Stomach (tissue), 9 donors: ENCODE results near the gene FJX1. TPM values are rescaled to one million over a fixed set of nuclear protein-coding genes. Genes with fewer than 3 reads are reported as not detected.

ENCODE experiments used
- DNase-seq, 2 donors: peaks; one replicate each; pipeline versions ENCODE4 v3.0.0 to v3.0.0-alpha.2; 2013 to 2019
- H3K27ac ChIP-seq, 5 donors: fragments of 200-600 bp in 4 of 5; sonication (generic) in 4 of 5; one replicate each; pipeline ENCODE4 v1.5.1; 2013 to 2019; ENCODE audit warnings: mild to moderate bottlenecking in 1 of 5, moderate library complexity in 1 of 5
- H3K27me3 ChIP-seq, 3 donors: fragments of 200-600 bp; sonication (generic); one replicate each; pipeline ENCODE4 v1.5.1; 2017 to 2019; ENCODE audit warnings: mixed run types in 1 of 3
- H3K36me3 ChIP-seq, 4 donors: fragments of 200-600 bp; sonication (generic); 1 replicate in 3 of 4; 2 replicates in 1 of 4; pipeline ENCODE4 v1.5.1; 2016 to 2019
- H3K4me1 ChIP-seq, 4 donors: fragments of 200-600 bp; sonication (generic); one replicate each; pipeline ENCODE4 v1.5.1; 2016 to 2019
- H3K4me3 ChIP-seq, 4 donors: fragments of 200-600 bp; sonication (generic) in 3 of 4; one replicate each; pipeline ENCODE4 v1.5.1; 2016 to 2019; ENCODE audit warnings: mild to moderate bottlenecking in 1 of 4
- H3K9me3 ChIP-seq, 4 donors: fragments of 200-600 bp; sonication (generic); one replicate each; pipeline ENCODE4 v1.5.1; 2016 to 2019
- EP300 ChIP-seq: sonication (generic); formaldehyde crosslinking; IDR thresholded peaks from one replicate; pipeline ENCODE4 v1.6.1; 2017; ENCODE audit warnings: antibody characterized with exemption
- POLR2A ChIP-seq, 4 donors: fragments of 450-650 bp; IDR thresholded peaks; one replicate each; pipeline ENCODE4 v1.6.1; 2016; ENCODE audit warnings: antibody characterized with exemption in 4 of 4, control low read depth in 2 of 4, mild to moderate bottlenecking in 1 of 4, moderate library complexity in 1 of 4
- POLR2AphosphoS5 ChIP-seq, 3 donors: sonication (generic); formaldehyde crosslinking; IDR thresholded peaks; one replicate each; pipeline ENCODE4 v1.6.1; 2016; ENCODE audit warnings: antibody characterized with exemption in 3 of 3
- WGBS, 5 donors: extraction: QIAGEN DNeasy Blood & Tissue Kit in 3 of 5; methylation state at CpG; one replicate each; pipeline versions ENCODE4 v1.1.5 to v1.1.7; 2013 to 2018; 5-methylcytosine and 5-hydroxymethylcytosine counted together
- intact Hi-C: fragments of 100-400 bp; cut with DNase I; formaldehyde crosslinking; loops from one replicate; pipeline ENCODE4 v1.15.1; 2023; ENCODE audit warnings: low total_unique reads
- polyA plus RNA-seq, 3 donors: library from polyadenylated mRNA; stranded (reverse); fragments of 200-250 nt; gene quantifications; one replicate each; pipeline ENCODE4 v1.2.3, GENCODE V29; 2013
- total RNA-seq, 5 donors: library from RNA; depleted of rRNA; stranded (reverse); fragments of >200 nt; gene quantifications; one replicate each; pipeline versions ENCODE4 v1.1.0 to v1.2.3, GENCODE V29; 2014 to 2016
- TF ChIP-seq, protein P1 (sequence below), 7 experiments: fragments of 450-650 bp in 4 of 7; fragments of 200-600 bp in 3 of 7; sonication (generic) in 3 of 7; IDR thresholded peaks; one replicate each; pipeline ENCODE4 v1.5.1; 2016 to 2019; ENCODE audit warnings: antibody characterized with exemption in 7 of 7, control low read depth in 2 of 7, mild to moderate bottlenecking in 1 of 7
- donor health status: healthy with polysubstance abuse.
- donor health status: Bipolar disorder and iron deficiency.
- donor health status: healthy.

Gene FJX1
- total and polyA plus RNA-seq, 8 donors, result 0.45 to 5.2 (median 3.1) TPM; not detected in 2

DNA sequence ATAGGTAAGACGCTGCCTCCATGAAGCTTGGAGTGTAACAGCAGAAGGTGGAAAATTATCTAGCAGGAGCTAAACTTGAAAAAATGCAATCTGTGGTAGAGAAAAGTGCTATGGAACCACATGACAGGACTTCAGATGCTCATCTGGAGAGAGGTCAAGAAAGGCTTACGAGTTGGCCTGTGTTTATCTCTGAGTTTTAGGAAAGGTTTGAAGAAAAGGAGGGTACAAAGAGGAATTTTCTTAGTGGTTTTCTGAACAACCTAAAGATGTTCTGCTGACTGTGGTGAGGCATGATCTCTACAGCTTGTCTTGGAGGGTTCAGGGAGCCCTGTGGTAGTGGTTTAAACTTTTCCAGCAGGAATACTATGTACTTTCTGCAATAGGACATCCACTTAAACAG, 8.2 kb downstream of the FJX1 start:
- H3K9me3 ChIP-seq, result no peaks in the 10 kb centered on the region
- H3K4me3 ChIP-seq, result no peak overlapping the region
- H3K27ac ChIP-seq, result no peak overlapping the region
- H3K27me3 ChIP-seq, result peaks cover 0 to 64% (median 19%) of the 10 kb centered on the region in 3 donors
- WGBS, 5 donors, result 71 to 85% (median 78%) methylated on average over 2 of the region's 2 CpGs
- intact Hi-C loops, result no loop called here
- H3K36me3 ChIP-seq, result no peaks in the 10 kb centered on the region
- no peak for DNase-seq
- peaks cover 0 to 10% (median 5%) of the 10 kb centered on the region in 4 donors for H3K4me1 ChIP-seq
- TF ChIP-seq, protein P1, sequence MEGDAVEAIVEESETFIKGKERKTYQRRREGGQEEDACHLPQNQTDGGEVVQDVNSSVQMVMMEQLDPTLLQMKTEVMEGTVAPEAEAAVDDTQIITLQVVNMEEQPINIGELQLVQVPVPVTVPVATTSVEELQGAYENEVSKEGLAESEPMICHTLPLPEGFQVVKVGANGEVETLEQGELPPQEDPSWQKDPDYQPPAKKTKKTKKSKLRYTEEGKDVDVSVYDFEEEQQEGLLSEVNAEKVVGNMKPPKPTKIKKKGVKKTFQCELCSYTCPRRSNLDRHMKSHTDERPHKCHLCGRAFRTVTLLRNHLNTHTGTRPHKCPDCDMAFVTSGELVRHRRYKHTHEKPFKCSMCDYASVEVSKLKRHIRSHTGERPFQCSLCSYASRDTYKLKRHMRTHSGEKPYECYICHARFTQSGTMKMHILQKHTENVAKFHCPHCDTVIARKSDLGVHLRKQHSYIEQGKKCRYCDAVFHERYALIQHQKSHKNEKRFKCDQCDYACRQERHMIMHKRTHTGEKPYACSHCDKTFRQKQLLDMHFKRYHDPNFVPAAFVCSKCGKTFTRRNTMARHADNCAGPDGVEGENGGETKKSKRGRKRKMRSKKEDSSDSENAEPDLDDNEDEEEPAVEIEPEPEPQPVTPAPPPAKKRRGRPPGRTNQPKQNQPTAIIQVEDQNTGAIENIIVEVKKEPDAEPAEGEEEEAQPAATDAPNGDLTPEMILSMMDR (IDR thresholded peaks at IDR 0.05), result no peak
- TF ChIP-seq POLR2A (IDR thresholded peaks at IDR 0.05) (no peak), POLR2AphosphoS5 (IDR thresholded peaks at IDR 0.05) (no peak), EP300 (no peak)

DNA sequence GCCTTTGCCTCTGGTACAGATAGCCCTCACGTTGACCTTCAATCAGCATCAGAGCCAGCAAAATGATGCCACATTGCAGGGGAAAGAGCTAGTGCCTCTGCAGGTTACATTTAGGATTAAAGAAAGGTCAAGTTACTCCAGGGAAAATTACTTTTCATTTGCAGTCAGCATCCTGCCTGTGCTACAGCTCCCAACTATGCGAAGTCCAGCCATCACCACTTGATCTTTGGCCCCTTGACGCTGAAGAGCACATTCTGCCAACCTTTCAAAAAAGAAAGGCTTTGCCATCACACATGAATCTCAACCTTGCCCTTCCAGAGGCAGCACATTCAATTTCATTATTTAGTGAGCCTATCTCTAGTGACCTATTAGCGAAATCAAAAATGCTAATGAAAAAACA, 11.3 kb downstream of the FJX1 start:
- Histone ChIP-seq H3K4me1 (no peaks in the 10 kb centered on the region), H3K27ac (no peak overlapping the region), H3K27me3 (peaks cover 0 to 62% (median 19%) of the 10 kb centered on the region in 3 donors), H3K4me3 (no peak overlapping the region), H3K36me3 (no peaks in the 10 kb centered on the region), H3K9me3 (no peaks in the 10 kb centered on the region)
- WGBS, 5 donors, result 75 to 82% (median 79%) methylated on average over 4 of the region's 4 CpGs
- intact Hi-C loops, result no loop called here
- DNase-seq, result no peak
- TF ChIP-seq, protein P1 (IDR thresholded peaks at IDR 0.05), result no peak

DNA sequence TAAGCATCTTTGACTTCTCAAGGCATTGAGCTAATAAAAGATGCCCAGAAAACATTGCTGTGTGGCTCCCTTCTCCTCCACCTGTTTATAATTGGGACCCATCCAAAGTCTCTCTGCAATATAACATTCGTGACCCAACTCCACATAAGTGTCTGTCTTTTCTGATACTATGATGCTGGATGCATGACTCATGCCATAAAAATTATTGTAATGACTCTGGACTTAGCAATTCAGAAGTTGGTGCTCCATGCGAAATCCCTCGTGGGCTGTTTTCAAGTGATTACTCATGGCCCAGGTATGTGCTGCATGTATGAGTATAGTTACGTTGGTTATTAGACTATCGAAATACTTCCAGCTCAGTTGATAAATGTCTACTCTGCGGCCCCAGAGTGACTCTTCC, 11.7 kb downstream of the FJX1 start:
- Histone ChIP-seq H3K27ac (no peak overlapping the region), H3K4me1 (no peaks in the 10 kb centered on the region), H3K4me3 (no peak overlapping the region), H3K36me3 (no peaks in the 10 kb centered on the region), H3K9me3 (no peaks in the 10 kb centered on the region), H3K27me3 (peaks cover 0 to 62% (median 19%) of the 10 kb centered on the region in 3 donors)
- TF ChIP-seq POLR2AphosphoS5 (IDR thresholded peaks at IDR 0.05) (no peak), EP300 (no peak), POLR2A (IDR thresholded peaks at IDR 0.05) (no peak)
- TF ChIP-seq, protein P1 (IDR thresholded peaks at IDR 0.05), result no peak
- no peak for DNase-seq
- intact Hi-C loops, result no loop called here
- 60 to 79% (median 70%) methylated on average over 6 of the region's 6 CpGs for WGBS, 5 donors

DNA sequence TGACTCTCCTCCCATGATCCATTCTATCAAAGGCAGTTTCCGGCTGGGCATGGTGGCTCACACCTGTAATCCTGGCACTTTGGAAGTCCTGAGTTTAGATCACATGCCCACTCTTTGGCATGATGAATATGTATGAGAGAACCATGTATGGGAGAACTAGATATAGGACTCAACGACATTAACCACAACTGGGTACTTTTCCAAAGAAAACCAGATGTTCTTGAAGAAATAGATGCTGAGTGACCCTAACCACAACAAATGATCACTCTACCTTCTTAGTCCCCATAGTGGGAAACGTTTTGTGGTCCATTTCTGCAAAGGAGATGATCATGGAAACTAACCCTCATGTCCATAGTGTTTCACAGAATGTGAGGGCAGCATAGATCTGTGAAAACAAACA, 13.6 kb downstream of the FJX1 start:
- no peak for DNase-seq
- WGBS, 5 donors, result 57 to 70% (median 63%) methylated on average over 3 of the region's 3 CpGs
- no peak overlapping the region for H3K27ac ChIP-seq
- H3K36me3 ChIP-seq, result no peaks in the 10 kb centered on the region
- no peak for TF ChIP-seq EP300
- TF ChIP-seq POLR2AphosphoS5 (IDR thresholded peaks at IDR 0.05), result no peak
- TF ChIP-seq, protein P1 (IDR thresholded peaks at IDR 0.05), result no peak
- TF ChIP-seq POLR2A (IDR thresholded peaks at IDR 0.05), result no peak
- no peak overlapping the region for H3K4me3 ChIP-seq
- H3K9me3 ChIP-seq, result no peaks in the 10 kb centered on the region
- H3K4me1 ChIP-seq, result no peaks in the 10 kb centered on the region
- peaks cover 0 to 51% (median 19%) of the 10 kb centered on the region in 3 donors for H3K27me3 ChIP-seq
- intact Hi-C loops, result no loop called here
